COLO668 (cell line): ENCODE results near the gene TM9SF1.

Source experiments
- DNase-seq: peaks from one replicate; lab custom pipeline; 2025; ENCODE audit not compliant: unreplicated experiment; lab: John Stamatoyannopoulos, UW

Gene TM9SF1

DNA sequence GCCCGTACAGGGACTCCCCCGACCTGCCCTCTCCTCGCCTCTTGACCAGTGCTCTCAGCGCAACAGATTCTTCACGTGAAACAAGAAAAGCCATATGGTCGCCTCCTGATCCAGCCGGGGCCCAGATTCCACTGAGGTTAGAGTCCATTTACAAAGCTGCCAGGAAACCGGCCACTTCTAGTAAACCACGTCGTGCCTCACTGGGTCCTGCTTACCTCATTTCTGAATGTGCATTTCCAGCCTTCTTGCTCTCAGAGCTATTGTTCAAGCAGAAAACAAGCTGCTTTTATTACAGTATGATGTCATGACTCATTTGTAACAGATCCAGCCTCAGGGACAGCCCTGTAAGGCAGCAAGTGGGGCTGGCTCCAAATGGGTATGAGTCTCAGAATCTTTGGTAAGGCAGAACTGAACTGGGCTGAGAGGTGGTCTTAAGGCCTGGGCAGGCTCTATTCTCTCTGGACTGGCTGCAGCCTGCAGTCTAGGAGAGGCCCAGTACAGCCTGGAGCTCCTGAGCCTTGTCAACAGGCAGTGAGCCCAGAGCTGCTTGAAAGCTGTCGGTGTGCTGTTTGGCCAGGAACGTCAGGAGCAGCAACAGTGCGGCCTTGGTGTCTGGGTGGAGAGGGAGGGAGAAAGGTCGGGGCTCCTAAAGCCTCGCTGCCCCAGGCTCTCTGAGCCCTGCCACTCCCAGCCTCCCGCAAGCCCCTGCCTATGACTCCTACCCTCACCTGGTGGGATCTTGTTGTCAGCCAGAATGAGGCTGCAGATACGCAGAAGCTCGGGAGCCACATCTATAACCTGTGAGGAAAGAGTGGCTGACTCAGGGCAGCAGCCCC lies 15.1 kb downstream of the TM9SF1 start:
- DNase-seq, result peak; percentile 26

DNA sequence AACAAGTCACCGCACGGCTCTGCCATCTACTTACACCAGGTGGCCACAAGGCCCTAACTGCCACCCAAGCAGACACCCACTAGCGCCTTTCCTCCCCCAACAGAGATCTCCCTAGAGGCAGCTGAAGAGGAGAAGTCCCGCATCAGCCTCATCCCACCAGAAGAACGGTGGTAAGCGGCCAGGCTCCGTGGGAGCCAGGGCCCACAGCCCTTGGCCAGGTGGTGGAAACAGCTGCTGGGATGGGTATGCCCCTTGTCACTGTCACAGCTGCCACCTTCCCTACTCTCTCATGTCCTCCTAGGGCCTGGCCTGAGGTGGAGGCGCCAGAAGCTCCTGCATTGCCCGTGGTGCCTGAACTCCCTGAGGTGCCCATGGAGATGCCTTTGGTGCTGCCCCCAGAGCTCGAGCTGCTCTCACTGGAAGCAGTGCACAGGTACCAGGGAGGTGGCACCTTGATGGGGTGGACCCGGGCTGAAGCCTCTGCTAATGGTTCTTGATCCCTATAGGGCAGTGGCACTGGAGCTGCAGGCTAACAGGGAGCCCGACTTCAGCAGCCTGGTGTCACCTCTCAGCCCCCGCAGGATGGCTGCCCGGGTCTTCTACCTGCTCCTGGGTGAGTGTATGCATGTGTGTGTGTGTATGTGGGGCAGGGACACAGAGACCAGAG lies 15.8 kb downstream of the TM9SF1 start:
- DNase-seq, result no peak

DNA sequence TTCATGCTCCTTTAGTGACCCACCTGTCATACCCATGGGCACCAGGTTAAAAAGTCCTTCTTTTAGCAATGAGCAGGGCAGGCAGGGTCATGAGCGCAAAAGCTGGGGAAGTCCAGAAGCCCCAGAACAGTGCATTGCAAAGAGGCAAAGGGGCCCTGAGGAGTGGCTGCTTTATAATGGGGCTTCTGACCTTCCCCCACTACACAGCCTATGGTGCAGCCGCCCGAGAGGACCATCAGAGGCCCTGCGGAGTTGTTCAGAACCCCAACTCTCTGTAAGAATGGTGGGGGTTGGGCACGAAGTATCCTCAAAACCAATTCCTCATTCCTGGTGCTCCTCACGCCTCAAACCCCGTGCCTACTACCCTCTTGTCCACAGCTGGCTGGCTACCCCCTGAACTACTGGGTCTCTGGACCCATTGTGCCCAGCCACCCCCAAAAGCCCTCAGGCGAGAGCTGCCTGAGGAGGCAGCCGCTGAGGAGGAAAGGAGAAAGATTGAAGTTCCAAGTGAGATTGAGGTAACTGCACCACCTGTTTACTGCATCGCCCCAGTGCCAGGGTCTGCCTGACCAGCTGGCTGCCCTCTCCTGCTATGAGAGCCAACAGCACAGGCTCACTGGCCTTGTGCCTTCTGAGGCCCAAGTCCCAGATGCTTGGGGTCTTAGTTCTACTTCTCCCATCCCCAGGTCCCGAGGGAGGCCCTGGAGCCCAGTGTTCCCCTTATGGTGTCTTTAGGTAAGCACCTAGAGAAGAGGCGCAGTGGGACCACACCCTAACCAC lies 16.7 kb downstream of the TM9SF1 start:
- DNase-seq, result no peak

DNA sequence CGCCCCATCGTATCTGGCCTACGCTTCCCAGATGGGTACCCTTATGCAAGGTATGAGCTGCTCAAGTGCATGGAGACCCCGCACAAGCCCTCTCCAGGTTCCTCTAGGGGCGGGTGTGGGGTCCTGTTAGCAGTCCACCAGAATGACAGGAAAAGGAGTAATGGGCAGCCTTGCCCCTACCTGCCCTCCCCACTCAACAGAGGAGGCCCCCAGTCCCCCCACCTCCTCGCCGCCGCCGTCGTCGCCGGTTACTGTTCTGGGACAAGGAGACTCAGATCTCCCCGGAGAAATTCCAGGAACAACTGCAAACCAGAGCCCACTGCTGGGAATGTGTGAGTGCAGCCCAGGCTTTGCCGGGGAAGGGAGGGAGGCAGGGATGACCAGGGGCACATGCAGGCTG lies 17.4 kb downstream of the TM9SF1 start:
- no peak for DNase-seq

DNA sequence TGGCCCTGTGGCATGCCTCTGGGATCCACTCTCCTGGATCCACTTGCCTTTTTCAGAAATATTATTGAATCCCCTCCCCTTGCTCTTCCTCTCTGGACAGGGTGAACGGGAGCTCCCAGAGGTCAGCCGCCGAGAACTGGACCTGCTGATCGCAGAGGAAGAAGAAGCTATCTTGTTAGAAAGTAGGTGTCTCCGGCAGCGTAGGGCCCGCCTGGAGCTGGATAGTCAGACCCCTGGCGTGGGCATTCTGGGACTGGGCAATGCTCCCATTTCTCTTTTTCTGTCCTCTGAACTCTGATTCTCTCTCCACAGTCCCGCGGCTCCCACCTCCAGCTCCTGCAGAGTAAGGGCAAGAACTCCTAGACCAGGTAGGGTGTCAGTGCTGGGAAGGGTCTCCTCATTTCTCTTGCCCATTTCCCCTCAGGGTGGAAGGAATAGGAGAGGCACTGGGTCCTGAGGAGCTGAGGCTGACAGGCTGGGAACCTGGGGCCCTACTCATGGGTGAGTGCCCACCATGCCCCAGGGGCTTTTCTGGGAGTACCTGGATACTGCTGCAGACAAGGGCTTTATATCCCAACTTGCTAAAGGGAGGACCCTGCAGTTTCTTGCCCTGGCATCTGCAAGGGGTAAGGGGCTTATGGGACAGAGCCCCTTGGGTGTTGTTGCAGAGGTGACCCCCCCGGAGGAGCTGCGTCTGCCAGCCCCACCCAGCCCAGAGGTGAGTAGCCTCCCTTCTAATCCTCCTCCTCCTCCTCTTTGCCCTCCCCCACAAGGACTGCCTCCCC lies 18.0 kb downstream of the TM9SF1 start:
- no peak for DNase-seq

DNA sequence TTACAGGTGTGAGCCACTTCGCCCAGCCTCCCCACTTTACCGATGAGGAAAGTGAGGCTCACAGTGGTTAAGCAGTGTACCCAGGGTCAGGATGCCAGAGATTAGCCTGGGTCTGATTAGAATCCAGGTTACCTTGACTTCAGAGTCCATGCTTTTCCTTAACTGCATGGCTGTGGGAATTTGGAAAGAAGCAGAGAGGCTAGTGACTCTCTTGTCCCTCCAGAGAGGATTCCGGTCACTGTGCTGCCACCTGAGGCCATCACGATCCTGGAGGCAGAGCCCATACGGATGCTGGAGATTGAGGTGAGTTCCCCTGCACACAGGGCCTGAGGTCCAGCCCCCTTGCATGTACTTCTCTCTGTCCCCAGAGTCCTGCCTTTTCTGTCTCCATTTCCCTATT lies 18.6 kb downstream of the TM9SF1 start:
- DNase-seq, result no peak

DNA sequence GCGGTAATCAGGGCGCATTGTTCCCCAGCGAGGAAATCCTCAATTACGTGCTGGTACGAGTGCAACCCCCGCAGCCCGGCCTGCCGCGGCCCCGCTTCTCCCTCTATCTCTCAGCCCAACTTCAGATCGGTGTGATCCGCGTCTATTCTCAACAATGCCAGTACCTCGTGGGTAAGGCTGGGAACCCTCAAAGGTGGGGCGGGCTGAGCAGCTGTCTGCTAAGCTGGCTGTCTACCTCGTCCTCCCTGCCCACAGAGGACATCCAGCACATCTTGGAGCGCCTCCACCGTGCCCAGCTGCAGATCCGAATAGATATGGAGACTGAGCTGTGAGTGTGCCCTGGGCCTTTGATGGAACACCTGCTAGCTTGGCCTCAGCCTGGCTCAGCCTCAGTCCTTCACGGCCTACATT lies 22.4 kb downstream of the TM9SF1 start:
- peak; percentile 45 for DNase-seq

DNA sequence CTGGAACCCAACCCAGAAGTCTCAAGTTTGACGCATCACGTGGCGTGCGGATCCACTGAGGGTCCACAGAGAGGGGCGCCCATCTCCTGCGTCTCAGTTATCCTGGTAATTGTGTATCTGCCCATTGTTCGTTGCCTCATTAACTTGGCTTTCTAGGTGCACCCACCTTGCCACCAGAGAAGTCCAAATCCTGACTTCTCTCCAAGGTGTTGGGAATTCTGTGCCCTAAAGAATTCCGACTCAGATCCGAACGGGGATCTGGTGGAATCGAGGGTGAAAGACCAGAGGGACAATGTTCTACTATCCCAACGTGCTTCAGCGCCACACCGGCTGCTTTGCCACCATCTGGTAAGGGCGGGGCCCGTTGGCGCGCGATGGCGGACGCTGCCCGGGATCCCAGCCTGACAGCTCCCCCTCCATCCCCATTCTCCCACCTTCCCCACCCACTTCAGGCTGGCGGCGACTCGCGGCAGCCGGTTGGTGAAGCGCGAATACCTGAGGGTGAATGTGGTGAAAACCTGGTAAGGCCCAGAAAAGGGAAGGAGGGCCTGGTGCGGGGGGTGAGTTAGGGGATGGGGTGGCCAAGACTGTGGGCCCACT lies 22.9 kb downstream of the TM9SF1 start:
- peak; percentile 62 for DNase-seq

DNA sequence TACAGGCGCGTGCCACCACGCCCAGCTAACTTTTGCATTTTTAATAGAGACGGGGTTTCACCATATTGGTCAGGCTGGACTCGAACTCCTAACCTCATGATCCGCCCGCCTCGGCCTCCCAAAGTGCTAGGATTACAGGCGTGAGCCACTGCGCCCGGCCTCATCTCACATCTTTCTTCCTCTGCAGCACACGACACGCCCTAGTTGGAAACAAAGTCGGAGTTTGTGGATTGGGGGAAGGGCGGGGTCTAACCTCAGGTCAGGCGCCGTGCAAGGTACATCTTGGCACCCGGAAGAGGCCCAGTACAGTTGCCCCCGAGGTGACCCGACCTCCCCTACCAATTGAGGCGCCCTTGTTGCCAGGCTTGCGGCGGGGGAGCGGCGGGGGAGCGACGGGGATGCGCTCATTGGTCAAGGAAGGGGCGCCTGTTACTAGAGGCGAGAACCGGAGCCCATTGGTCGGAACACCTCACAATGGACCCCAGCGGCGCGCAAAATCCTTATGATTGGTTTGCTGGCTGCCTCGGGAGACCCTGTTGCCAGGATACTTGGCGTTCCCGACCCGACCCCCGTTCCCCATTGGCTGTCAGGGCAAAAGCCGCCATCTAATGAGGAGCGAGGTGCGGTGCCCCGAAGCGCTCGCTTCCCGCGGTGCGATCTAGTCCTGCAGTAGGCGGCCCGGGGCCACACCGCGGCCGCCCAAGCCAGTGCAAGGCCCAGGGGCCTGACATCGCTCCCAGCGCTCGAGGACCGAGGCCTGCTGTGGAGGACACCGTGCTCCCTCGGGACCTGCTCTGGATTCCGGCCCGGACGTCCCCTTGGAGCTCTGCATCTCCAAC lies 23.6 kb downstream of the TM9SF1 start, which contains the start of gene REC8:
TSS of gene REC8 (plus strand) at position 659 of the 839 bp plus-strand sequence. CDS start 473 bp downstream, outside the sequence.
- peak; percentile 99 for DNase-seq

DNA sequence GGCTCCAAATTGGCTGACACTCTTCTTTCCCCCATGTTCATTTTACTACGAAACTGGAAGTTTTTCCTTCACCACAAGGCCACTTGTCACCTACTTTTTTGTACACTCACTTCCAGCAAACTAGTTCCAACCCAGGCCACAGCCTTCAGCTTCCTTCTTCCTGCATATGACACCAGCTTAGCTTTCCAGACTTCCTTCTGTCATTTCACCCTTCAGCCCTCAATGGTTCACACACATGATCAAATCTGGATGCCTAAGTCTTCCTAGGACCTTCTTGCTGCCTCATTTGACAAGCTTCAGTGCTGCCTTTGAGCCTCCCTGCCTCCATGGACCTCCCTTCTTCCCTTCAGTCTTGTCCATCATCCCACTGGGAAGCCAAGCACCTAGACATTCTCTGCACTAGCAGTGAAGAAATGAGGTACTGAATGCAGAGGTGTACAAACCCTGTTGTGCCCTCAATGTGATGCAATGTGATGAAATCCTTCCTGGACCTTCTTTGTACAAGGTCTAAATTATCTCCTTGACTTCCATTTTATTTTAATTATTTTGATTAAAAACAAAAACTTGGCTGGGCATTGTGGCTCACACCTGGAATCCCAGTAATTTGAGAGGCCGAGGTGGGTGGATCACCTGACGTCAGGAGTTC lies 27.6 kb downstream of the TM9SF1 start:
- DNase-seq, result no peak

DNA sequence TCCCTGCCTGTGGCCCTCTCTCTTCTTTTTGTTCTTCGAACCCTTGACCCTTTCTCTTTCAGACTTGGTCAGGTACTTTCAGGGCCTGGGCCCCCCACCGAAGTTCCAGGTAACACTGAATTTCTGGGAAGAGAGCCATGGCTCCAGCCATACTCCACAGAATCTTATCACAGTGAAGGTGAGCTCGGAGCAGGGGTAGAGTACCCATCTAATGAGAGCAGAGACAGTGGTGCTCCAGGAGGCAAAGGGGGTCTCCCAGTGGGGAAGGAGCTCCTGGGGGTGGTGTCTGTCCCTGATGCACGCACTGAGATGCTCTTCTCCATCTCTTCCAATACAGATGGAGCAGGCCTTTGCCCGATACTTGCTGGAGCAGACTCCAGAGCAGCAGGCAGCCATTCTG lies 29.5 kb downstream of the TM9SF1 start:
- no peak for DNase-seq

DNA sequence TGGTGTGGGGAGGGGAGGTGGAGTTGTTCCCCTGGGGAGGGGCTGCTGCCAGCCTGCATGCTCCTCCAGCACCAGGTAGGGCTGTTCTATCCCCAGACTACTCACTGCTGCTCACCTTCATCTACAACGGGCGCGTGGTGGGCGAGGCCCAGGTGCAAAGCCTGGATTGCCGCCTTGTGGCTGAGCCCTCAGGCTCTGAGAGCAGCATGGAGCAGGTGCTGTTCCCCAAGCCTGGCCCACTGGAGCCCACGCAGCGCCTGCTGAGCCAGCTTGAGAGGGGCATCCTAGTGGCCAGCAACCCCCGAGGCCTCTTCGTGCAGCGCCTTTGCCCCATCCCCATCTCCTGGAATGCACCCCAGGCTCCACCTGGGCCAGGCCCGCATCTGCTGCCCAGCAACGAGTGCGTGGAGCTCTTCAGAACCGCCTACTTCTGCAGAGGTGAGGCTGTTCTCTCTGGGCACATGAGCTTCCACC lies 30.7 kb downstream of the TM9SF1 start:
- DNase-seq, result no peak

DNA sequence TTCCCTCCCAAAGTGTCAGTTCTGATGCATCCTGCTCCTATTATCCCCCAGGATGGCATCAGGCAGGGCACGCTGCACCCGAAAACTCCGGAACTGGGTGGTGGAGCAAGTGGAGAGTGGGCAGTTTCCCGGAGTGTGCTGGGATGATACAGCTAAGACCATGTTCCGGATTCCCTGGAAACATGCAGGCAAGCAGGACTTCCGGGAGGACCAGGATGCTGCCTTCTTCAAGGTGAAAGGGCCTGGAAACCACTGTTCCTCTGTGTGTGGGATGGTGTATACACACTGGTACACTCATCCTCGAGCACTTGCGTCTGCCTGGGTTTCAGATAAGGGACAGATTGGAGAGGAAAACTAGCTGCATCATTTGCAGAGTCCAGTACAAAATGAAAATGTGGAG lies 33.1 kb downstream of the TM9SF1 start:
- DNase-seq, result no peak

DNA sequence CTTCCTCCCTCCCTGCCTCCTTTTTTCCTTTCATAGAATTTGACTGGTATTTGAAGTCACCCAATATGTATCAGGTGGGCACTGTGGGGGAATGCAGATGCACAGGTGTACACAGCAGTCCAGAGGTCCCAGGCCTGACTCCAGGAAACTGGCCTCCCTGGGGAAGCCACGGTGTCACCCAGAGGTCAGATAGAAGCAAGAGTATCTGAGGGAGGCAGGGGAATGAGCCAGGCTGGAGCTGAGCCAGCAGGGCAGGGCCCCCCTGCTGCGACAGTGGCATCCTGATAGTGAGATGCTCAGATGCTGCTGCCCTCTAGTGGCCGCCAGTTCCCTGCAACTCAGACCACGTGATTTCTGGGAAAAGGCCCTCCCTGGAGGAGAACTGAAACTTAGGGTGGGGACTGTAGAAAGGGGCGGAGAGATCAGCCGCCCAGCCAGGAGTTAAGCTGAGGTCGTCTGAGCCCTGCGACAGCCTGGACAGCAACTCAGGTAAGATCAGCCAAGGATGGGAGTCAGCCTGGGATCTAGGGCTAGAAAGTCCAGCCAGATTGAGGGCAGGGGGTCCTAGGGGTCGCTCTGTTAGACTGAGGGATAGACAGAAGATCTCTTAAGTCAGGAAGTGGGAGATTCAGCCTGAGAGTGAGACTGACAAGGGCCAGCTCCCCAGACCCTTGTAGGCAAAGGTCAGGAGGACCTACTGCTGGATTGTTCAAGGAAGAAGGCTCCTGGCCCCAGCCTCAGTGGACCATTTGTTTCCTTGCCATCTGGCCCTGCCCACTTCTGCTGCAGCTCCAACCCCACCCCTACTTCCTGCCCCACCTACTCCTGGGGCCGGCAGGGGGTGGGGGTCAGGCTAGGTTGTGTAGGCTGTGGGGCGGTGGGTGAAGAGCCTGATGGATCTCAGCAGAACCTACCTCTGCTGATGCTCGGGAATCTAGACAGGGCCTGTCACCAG lies 34.1 kb downstream of the TM9SF1 start, which contains the start of gene IRF9:
TSS of gene IRF9 (plus strand) at position 416 of the 955 bp plus-strand sequence. CDS start 880 bp downstream, outside the sequence.
- peak; percentile 99 for DNase-seq

DNA sequence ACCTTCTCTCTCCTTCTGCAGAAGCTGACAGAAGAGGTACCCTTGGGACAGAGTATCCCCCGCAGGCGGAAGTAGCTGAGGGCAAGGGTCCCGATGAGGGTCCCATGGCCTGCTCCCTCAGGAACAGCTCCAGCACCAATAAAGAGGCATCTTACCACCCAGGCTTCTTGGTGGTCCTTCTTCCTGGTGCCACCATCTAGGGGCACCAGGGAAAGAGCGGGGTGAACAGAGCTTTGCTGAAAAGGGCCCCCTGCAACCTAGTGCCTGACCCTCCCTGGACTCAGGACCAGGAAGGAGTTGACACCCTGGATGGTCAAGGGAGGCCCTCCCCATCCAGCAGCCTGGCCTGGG lies 34.8 kb downstream of the TM9SF1 start:
- DNase-seq, result no peak

DNA sequence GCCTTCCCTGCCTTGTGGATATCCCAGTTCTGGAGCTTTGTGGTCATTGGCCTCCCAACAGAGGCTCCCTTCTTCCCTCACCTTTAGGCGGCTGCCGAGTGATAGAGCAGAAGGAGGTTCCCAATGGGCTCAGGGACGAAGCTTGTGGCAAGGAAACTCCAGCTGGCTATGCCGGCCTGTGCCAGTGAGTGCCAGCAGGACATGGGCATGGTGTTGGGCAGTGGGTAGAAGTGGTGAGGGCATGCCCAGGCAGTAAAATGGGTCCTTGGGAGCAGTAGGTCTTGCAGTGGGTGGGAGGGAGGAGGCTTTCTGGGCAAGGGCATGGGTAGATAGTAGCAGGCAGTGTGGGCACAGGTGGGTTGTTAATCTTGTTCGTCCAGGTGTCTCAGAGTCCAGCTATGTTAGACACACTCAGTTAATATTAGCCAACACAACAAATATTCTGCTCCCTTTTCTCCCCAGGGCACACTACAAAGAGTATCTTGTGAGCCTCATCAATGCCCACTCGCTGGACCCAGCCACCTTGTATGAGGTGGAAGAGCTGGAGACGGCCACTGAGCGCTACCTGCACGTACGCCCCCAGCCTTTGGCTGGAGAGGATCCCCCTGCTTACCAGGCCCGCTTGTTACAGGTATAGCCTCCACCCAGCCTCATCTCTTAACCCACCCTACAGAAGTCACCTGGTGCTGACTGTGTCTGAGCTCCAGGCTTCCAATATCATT lies 35.3 kb downstream of the TM9SF1 start:
- no peak for DNase-seq

DNA sequence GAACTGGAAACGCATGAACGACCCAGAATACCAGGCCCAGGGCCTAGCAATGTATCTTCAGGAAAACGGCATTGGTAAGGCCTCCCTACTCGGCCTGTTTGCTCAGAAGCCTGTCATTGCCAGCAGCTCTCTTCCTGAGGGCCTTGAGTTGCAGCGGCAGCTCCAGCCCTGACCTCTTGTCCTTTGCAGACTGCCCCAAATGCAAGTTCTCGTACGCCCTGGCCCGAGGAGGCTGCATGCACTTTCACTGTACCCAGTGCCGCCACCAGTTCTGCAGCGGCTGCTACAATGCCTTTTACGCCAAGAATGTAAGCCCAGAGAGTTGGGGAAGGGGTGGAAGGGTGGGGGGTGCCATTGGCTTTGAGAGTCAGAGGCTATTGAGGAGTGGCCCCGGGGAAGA lies 37.9 kb downstream of the TM9SF1 start:
- no peak for DNase-seq
